ENCODE data around the gene C2CD2.

DNA sequence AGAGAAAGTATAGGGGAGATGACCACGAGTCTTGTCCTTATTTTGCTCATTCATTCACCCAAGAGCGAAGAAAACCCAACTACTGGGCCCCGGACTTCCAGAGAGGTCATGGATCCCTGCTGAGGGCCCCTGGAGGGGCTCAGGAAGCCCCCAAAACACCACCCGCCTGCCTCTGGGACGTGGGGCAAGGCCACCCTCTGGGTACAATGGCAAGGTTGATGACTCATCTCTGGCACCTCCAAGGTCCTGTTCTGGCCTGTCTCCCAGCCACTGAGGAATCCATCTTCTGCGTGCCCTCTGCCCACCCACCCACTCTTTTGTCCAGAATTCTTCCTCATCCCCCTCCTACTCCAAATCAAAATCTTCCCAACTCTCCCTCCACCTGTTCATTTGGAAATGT lies 53.4 kb downstream of the C2CD2 start:
- TF ChIP-seq, protein P1, sequence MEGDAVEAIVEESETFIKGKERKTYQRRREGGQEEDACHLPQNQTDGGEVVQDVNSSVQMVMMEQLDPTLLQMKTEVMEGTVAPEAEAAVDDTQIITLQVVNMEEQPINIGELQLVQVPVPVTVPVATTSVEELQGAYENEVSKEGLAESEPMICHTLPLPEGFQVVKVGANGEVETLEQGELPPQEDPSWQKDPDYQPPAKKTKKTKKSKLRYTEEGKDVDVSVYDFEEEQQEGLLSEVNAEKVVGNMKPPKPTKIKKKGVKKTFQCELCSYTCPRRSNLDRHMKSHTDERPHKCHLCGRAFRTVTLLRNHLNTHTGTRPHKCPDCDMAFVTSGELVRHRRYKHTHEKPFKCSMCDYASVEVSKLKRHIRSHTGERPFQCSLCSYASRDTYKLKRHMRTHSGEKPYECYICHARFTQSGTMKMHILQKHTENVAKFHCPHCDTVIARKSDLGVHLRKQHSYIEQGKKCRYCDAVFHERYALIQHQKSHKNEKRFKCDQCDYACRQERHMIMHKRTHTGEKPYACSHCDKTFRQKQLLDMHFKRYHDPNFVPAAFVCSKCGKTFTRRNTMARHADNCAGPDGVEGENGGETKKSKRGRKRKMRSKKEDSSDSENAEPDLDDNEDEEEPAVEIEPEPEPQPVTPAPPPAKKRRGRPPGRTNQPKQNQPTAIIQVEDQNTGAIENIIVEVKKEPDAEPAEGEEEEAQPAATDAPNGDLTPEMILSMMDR (IDR thresholded peaks at IDR 0.05; ENCODE audit: poor library complexity), result no peak
- TF ChIP-seq EZH2 (IDR thresholded peaks at IDR 0.05; ENCODE audit: borderline replicate concordance) (no peak), EZH2phosphoT487 (IDR thresholded peaks at IDR 0.05; ENCODE audit: low read depth, severe bottlenecking, unreplicated experiment) (no peak)
